GM12801 (cell line): ENCODE measurements around the gene IQCB1.

Source experiments
- TF ChIP-seq, protein P1 (sequence below): IDR thresholded peaks from one replicate; pipeline ENCODE4 v1.5.1; 2011; ENCODE audit warnings: control low read depth; ENCODE audit not compliant: insufficient read length; ENCODE audit errors: extremely low read depth

The IQCB1 gene

DNA sequence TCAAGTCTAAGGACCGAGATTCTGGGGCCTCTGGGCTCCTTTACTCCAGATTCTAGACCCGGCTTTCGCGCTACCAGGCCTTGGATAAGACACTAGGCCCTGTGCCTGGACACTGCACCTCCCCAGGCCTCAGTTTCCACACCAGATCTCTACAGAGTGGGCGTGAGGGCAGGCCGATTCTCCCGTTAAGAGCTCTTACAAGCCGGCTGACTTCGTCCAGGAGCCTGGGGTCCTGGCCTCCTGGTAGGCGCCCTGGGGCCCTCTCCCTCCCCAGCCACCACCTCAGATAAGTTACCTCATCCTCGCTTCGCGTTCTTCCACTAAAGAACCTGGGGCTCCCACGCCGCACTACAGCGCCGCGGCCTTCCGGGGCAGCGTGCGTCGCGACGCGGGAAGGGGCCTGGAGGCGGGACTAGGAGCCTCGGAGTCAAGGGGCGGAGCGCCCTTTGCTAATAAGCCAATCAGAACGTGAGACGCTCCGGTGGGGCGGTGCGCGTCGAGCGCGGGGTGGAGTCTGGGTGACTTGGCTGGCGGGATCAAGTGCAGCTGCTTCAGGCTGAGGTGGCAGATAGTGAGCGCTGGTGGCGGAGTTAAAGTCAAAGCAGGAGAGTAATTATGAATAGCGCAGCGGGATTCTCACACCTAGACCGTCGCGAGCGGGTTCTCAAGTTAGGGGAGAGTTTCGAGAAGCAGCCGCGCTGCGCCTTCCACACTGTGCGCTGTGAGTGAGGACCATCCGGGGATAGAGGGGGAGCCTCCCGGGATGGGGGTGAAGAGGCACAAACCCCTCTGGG lies at the start of gene IQCB1, which contains the start of gene EAF2:
IQCB1 (minus strand) TSS at position 390 of the 794 bp plus-strand sequence. CDS start 6,100 bp downstream, outside the sequence.
EAF2 (plus strand) TSS at position 539 of the 794 bp plus-strand sequence; CDS start at position 616, 77 bp downstream.
- TF ChIP-seq, protein P1, sequence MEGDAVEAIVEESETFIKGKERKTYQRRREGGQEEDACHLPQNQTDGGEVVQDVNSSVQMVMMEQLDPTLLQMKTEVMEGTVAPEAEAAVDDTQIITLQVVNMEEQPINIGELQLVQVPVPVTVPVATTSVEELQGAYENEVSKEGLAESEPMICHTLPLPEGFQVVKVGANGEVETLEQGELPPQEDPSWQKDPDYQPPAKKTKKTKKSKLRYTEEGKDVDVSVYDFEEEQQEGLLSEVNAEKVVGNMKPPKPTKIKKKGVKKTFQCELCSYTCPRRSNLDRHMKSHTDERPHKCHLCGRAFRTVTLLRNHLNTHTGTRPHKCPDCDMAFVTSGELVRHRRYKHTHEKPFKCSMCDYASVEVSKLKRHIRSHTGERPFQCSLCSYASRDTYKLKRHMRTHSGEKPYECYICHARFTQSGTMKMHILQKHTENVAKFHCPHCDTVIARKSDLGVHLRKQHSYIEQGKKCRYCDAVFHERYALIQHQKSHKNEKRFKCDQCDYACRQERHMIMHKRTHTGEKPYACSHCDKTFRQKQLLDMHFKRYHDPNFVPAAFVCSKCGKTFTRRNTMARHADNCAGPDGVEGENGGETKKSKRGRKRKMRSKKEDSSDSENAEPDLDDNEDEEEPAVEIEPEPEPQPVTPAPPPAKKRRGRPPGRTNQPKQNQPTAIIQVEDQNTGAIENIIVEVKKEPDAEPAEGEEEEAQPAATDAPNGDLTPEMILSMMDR, result no peak

DNA sequence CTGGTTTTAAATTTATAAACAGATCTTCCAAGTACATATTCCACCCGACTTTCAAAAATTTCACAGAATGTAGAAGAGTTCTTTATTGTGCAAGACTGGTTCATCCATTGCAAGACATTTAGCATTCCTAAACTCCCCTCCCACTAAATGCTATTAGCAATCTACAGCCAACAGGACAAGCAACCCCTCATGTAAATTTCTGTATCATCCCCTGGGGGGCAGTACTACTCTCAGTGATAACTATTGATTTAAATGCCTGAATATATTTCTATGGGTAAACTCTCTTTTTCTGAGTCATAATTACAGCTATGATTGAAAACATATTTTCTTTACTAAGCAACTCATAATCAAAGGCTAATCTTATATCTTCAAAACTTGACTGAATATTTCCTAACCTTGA lies 48.6 kb upstream of the IQCB1 start:
- TF ChIP-seq, protein P1, result no peak

DNA sequence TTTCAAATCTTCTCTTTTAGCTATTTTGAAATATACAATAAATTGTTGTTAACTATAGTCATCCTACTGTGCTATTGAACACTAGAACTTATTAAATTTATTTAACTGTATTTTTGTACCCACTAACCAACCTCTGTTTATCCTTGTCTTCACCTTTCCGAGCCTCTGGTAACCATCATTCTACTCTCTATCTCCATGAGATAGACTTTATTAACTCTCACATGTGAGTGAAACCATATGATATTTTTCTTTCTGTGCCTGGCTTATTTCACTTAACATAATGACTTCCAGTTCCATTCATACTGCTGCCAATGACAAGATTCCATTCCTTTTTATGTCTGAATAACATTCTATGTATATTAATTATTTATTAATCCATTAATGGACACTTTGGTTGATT lies 43.6 kb upstream of the IQCB1 start:
- TF ChIP-seq, protein P1, result no peak

DNA sequence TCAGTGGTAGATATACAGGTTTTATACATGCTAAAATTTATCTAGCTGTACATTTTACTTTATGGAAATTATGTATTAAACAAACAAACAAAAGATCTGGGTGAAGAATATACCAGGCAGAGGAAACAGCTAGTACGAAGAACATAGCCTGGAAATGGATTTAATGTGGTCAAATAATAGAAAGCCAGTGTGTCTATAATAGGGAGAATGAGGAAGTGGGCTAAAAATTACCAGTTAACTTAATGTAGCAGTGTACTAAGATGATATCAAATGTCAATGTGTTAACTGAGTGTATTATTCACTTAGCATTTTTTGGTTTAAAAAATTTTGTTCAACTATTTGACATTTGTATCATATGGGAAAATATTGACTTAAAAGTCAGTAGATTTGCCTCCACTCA lies 36.6 kb upstream of the IQCB1 start:
- TF ChIP-seq, protein P1, result no peak

DNA sequence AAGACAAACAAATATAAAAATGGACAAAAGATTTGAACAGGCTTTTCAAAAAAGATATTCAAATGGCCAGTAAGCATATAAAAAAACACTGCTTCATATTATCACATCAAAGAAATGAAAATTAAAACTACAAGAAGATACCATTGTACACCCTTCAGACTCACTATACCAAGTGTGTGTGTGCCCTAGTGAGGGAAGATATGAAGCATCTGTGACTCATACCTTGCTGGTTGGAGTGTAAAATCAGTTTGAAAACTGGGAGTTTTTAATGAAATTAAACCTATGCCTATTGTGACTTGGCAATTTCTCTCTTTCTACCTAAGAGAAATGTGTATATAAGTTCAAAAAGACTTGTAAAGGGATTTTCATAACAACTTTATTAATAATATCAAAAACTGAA lies 35.9 kb upstream of the IQCB1 start:
- TF ChIP-seq, protein P1, result no peak

DNA sequence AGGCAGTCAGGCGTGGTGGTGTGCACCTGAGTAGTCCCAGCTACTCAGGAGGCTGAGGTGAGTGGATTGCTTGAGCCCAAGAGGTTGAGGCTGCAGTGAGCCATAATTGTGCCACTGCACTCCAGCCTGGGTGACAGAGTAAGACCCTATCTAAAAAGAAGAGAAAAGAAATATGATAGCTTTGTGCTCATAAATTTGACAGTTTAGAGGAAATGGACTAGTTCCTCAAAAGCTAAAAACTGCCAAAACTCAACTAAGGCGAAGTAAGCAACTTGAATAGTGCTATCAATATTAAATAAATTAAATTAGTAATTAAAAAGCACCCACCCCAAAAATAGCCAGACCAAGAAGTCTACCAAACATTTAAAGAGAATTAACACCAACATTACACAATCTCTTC lies 34.9 kb upstream of the IQCB1 start:
- TF ChIP-seq, protein P1, result no peak

DNA sequence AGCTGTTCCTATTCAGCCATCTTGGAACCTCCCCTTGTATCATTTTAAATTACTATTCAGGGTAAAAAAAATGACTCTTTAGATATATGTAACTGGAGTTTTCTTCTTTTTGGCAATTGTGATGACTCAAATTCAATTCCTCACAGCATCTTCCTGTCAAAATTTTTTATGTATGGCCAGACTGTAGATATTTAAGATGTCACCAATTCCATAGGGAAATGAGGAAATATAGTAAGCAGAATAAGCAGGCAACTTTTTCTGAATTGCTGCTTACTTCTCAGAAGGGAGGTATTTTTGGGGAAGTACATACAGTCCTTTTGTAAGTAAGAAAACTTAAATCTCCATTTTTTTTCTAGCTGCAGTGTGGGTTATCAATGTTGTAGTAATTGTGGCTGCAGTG lies 28.9 kb upstream of the IQCB1 start:
- TF ChIP-seq, protein P1, result no peak
